ENCODE results near the gene EML6.
"Not testable (repeated sequence)": the region's sequence is repeated elsewhere in the genome, so short reads cannot be mapped to it uniquely, and the experiment has no call there.

EML6 gene

DNA sequence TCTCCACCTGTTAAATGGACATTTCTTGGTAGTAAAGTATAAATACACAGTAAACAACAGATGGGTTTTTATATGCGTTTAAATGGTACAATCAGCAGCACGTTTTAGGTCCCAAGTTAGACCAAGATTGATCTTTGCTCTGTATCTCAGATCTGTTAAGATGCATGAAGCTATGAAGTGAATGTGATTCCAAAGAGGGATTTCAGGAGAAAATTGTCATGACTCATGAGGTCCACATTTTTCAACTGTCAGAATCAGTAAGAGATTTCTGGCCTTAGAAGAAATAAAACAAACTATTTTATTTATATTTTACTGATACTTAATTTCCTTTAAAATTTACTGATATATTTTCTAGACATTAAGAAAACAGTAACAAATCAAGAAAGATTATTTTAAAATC lies 142.7 kb downstream of the EML6 start:
- ChIA-PET POLR2A (ENCODE audit: low non-redundant PET) (no interaction called here), CTCF (interaction anchor here (1.2 kb wide), 1 partner anchor 34 kb away, joined by 3 read pairs; no protein-coding TSS in a partner anchor)
- no peak overlapping the region for H3K27ac ChIP-seq
- DNase-seq (ENCODE audit: low spot score): no peak
- TF ChIP-seq, protein P1, sequence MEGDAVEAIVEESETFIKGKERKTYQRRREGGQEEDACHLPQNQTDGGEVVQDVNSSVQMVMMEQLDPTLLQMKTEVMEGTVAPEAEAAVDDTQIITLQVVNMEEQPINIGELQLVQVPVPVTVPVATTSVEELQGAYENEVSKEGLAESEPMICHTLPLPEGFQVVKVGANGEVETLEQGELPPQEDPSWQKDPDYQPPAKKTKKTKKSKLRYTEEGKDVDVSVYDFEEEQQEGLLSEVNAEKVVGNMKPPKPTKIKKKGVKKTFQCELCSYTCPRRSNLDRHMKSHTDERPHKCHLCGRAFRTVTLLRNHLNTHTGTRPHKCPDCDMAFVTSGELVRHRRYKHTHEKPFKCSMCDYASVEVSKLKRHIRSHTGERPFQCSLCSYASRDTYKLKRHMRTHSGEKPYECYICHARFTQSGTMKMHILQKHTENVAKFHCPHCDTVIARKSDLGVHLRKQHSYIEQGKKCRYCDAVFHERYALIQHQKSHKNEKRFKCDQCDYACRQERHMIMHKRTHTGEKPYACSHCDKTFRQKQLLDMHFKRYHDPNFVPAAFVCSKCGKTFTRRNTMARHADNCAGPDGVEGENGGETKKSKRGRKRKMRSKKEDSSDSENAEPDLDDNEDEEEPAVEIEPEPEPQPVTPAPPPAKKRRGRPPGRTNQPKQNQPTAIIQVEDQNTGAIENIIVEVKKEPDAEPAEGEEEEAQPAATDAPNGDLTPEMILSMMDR (conservative IDR thresholded peaks at IDR 0.05; ENCODE audit: low read depth): no peak

DNA sequence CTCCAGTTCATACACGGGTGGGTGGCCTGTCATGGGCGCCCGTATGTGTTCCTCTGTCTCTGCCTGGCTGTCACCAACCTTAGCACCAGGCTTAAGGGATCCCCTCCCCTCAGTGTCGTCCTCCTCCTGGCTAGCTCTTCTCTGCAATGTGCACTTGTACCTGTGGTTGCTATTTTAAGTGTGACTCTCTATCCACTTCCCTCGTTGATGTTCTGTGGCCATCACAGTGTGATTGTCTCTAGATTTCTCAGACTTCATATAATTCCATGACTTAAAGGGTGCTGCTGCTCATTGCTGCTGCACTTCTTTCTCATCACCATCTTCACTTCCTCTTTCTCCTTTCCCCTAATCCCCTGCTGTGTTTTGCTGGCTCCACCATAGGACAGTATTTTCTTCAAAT lies 143.4 kb downstream of the EML6 start:
- ChIA-PET CTCF (no interaction called here), POLR2A (ENCODE audit: low non-redundant PET) (no interaction called here)
- TF ChIP-seq, protein P1 (conservative IDR thresholded peaks at IDR 0.05; ENCODE audit: low read depth): no peak
- no peak overlapping the region for H3K27ac ChIP-seq
- DNase-seq (ENCODE audit: low spot score): no peak

DNA sequence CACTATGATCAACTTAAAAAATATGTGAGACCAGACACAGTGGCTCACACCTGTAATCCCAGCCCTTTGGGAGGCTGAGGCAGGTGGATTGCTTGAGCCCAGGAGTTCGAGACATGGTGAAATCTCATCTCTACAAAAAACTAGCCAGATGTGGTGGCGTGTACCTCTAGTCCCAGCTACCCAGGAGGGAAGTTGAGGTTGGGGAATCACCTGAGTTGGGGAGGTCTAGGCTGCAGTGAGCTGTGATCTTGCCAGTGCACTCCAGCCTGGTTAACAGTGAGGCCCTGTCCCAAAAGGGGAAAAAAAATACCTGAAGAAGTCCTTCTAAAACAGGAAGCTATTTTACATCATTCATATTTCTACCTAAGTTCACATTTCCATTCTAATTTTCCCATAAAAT lies 144.0 kb downstream of the EML6 start:
- ChIA-PET POLR2A (ENCODE audit: low non-redundant PET) (no interaction called here), CTCF (interaction anchor here (1.1 kb wide), 1 partner anchor 29 kb away, joined by 3 read pairs; no protein-coding TSS in a partner anchor)
- TF ChIP-seq, protein P1 (conservative IDR thresholded peaks at IDR 0.05; ENCODE audit: low read depth): no peak
- no peak for DNase-seq (ENCODE audit: low spot score)
- H3K27ac ChIP-seq: no peak overlapping the region

DNA sequence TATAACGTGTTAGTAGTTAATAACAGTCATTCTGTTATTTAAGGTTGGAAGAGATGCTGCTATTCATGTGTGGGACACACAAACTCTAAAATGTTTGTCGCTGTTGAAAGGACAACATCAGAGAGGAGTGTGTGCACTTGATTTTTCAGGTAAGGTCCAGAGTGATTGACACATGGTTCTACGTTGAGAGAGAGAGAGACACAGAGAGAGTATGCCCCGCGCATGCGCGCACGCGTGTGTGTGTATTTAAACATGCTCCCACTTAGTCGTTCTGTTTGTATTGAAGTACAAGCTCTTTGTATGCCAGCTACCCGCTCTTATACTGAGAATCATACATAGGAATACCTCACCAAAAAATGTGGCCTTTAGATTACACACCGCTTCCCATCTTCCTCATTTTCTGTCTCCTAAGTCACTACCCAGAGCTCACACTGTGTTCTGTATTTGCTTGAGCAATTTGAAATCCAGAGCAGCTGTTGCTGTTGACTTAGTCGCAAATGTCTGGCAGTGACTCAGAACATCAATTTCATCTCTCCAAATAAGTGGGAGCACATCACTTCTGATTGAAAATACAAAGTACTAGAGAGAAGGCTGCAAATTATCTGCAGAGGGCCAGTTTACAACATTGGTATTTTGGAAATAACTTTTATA lies 148.1 kb downstream of the EML6 start:
- ChIA-PET CTCF (no interaction called here), POLR2A (ENCODE audit: low non-redundant PET) (no interaction called here)
- no peak for DNase-seq (ENCODE audit: low spot score)
- H3K27ac ChIP-seq: no peak overlapping the region
- TF ChIP-seq, protein P1 (conservative IDR thresholded peaks at IDR 0.05; ENCODE audit: low read depth): no peak

DNA sequence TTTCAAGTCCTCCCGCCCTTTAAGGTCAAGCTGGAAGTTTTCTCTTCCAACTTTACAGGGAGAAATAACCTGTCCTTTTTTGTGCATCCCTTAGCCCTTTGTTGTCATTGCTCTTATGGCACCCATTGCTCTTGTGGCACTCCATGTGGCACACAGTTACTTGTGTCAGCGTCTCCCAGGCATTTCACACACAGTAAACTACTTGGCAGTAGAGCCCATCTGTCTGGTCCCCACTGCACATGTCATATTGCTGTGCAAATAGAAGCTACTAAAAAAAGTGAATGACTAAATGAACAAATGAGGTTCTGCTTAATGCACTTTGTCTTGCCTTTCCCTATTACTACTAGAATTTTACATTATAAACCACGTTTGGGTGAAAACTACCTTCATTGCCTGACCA lies 149.3 kb downstream of the EML6 start:
- DNase-seq (ENCODE audit: low spot score): no peak
- H3K27ac ChIP-seq: no peak overlapping the region
- CTCF ChIA-PET: no interaction called here
- POLR2A ChIA-PET (ENCODE audit: low non-redundant PET): no interaction called here
- TF ChIP-seq, protein P1 (conservative IDR thresholded peaks at IDR 0.05; ENCODE audit: low read depth): no peak

DNA sequence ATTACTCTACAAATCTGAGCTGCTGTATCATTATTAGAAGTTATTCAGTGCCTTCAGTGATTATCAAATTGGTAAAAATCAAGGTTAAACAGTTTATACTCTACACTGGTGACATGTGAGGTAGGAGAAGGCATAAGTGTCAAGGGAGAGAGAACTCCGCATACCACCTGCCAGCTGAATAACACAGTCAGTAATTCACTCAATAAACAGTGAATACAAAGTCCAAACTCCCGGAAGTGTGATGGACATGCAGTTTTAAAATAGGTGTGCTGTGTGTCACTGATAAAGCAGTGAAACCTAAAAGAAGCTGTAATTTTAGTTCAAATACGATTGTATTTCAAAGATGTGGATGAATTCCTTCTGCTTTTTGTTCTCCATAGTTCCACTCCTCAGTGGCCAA lies 149.8 kb downstream of the EML6 start:
- POLR2A ChIA-PET (ENCODE audit: low non-redundant PET); H3K27ac ChIP-seq; DNase-seq (ENCODE audit: low spot score); CTCF ChIA-PET: not testable (repeated sequence)

DNA sequence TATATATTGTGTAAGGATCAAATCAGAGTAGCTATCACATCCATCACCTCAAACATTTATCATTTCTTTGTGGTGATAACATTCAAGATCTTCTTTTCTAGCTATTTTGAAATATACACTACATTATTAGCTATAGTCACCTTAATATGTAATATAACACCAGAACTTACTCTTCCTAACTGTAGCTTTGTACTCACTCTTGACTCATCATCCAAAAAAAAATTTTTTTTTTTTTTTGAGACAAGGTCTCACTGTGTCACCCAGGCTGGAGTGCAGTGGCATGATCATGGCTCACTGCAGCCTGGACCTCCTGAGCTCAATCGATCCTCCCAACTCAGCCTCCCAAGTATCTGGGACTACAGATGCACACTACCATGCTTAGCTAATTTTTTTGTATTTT lies 153.3 kb downstream of the EML6 start:
- no peak overlapping the region for H3K27ac ChIP-seq
- POLR2A ChIA-PET (ENCODE audit: low non-redundant PET): no interaction called here
- DNase-seq (ENCODE audit: low spot score): no peak
- CTCF ChIA-PET: interaction anchor here (0.7 to 2.2 kb wide), 2 partner anchors 38 to 332 kb away, joined by 3 to 8 read pairs; no protein-coding TSS in a partner anchor
- TF ChIP-seq, protein P1 (conservative IDR thresholded peaks at IDR 0.05; ENCODE audit: low read depth): no peak

All from RWPE1 (cell line).